GM23248 (cell line): ENCODE measurements around the gene SORT1.

Source experiments
- EZH2 ChIP-seq: fragments of 200-600 bp; sonication (generic); IDR thresholded peaks from 2 replicates; pipeline ENCODE4 v1.6.1; 2018; ENCODE audit warnings: antibody characterized with exemption, mild to moderate bottlenecking; ENCODE audit not compliant: insufficient read depth, poor library complexity, severe bottlenecking
- EZH2phosphoT487 ChIP-seq: fragments of 200-600 bp; sonication (generic); IDR thresholded peaks from 2 replicates; pipeline ENCODE4 v1.6.1; 2018; ENCODE audit warnings: antibody characterized with exemption, moderate library complexity, mild to moderate bottlenecking, low read depth; ENCODE audit not compliant: insufficient read depth

DNA sequence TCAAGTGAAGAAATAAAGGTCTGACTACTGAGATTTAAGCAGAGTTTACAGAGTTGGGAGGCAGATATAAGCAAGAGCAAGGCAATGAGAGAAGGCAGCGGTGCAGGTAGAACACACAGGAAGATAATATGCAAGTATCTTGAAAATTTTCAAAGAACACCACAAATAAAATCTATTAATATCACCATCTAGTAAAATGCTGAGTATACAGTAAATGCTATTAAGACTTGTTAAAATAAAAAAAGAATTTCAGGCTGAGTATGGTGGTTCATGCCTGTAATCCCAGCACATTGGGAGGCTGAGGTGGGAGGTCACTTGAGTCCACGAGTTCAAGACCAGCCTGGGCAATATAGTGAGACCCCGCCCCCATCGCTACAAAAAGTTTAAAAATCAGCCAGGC, 20.0 kb downstream of the SORT1 start:
- TF ChIP-seq EZH2 (no peak), EZH2phosphoT487 (no peak)
